ENCODE measurements around the gene CASKIN2.
"Not testable (repeated sequence)": the region's sequence is repeated elsewhere in the genome, so short reads cannot be mapped to it uniquely, and the experiment has no call there.

Gene CASKIN2

GRCh38 chr17:75521290-75521689, 6.0 kb upstream of the CASKIN2 start:
- no peak for TF ChIP-seq CTCF (IDR thresholded peaks at IDR 0.05; ENCODE audit: low read depth, low read length)
- H3K36me3 ChIP-seq = peaks cover 65% of the 10 kb centered on the region
- no peak overlapping the region for H3K4me3 ChIP-seq (ENCODE audit: low read depth, low read length)
- H3K27ac ChIP-seq = no peak overlapping the region
- no peaks in the 10 kb centered on the region for H3K9me3 ChIP-seq (ENCODE audit: severe bottlenecking)
- no peak for DNase-seq
- no peaks in the 10 kb centered on the region for H3K27me3 ChIP-seq (ENCODE audit: insufficient read depth, low read depth, severe bottlenecking)

DNA sequence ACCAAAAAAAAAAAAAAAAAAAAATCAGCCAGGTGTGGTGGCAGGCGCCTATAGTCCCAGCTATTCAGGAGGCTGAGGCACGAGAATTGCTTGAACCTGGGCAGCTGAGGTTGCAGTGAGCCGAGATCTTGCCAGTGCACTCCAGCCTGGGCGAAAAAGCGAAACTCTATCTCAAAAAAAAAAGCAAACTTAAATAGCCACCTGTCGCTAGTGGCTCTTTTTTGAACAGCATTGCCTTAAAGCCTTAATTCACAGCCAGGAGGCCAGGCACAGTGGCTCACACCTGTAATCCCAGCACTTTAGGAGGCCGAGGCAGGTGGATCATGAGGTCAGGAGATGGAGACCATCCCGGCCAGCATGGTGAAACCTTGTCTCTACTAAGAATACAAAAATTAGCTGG, 5.1 kb upstream of the CASKIN2 start:
- not testable (repeated sequence) for H3K27me3 ChIP-seq (ENCODE audit: insufficient read depth, low read depth, severe bottlenecking); H3K27ac ChIP-seq; H3K9me3 ChIP-seq (ENCODE audit: severe bottlenecking); DNase-seq; H3K4me3 ChIP-seq (ENCODE audit: low read depth, low read length)
- peaks cover 65% of the 10 kb centered on the region for H3K36me3 ChIP-seq

- H3K27ac ChIP-seq = no peak overlapping the region
- peaks cover 64% of the 10 kb centered on the region for H3K36me3 ChIP-seq
- H3K27me3 ChIP-seq (ENCODE audit: insufficient read depth, low read depth, severe bottlenecking) = no peaks in the 10 kb centered on the region
- TF ChIP-seq CTCF (IDR thresholded peaks at IDR 0.05; ENCODE audit: low read depth, low read length) = peak; percentile 33; the same call in 1 of the 2 replicates
- no peaks in the 10 kb centered on the region for H3K9me3 ChIP-seq (ENCODE audit: severe bottlenecking)
- no peak overlapping the region for H3K4me3 ChIP-seq (ENCODE audit: low read depth, low read length)
- DNase-seq = peak; percentile 39
These were observed 3.7 kb upstream of the CASKIN2 start for GRCh38 chr17:75518983-75519537.

DNA sequence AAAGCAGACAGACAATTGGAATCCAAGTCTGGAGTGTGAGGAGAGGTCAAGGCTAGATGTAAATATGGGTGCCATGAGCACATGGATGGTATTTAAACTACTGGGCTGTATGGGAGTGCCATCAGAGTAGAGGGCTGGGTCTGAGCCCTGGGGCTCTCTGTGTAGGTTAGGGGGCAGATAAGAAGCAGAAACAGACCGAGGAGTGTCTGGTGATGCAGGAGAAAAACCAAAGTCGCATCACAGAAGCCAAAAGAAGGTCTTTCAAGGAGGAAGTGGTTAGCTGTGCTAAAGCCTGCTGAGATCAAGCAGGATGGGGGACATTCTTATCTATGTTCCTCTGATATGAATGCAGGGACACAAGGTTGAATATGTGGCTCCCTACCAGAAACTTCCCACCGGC, 2.9 kb upstream of the CASKIN2 start:
- no peak for TF ChIP-seq CTCF (IDR thresholded peaks at IDR 0.05; ENCODE audit: low read depth, low read length)
- Histone ChIP-seq H3K27ac (no peak overlapping the region), H3K9me3 (ENCODE audit: severe bottlenecking) (no peaks in the 10 kb centered on the region), H3K36me3 (peaks cover 64% of the 10 kb centered on the region), H3K4me3 (ENCODE audit: low read depth, low read length) (no peak overlapping the region), H3K27me3 (ENCODE audit: insufficient read depth, low read depth, severe bottlenecking) (no peaks in the 10 kb centered on the region)
- DNase-seq = no peak

DNA sequence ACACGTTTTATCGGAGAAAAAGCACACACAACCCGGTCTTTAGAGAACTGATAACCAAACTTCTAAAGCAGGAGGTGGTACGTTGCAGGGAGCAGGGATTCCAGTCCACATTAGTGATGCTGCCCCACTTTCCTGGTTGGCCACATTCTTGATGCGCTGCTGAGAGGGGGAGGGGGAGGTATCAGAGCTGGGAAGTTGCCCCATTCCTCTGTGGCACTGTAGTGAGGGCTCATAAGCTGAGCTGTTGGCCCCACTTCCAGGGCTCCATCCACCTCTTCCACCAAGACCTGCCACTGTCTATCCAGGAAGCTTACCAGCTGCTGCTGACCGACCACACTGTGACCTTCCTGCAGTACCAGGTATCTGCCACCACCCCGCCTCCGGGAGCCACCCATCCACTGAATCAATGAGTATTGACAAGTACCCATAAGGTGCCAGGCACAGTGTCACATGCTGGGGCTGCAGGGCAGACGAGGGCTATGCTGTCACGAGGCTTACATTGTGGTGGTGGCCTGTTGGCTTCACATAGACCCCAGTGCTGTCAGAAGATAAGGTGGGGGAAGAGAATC, 2.0 kb upstream of the CASKIN2 start:
- Histone ChIP-seq H3K36me3 (peaks cover 61% of the 10 kb centered on the region), H3K4me3 (ENCODE audit: low read depth, low read length) (peak overlapping the region; percentile 94), H3K27ac (no peak overlapping the region), H3K9me3 (ENCODE audit: severe bottlenecking) (no peaks in the 10 kb centered on the region), H3K27me3 (ENCODE audit: insufficient read depth, low read depth, severe bottlenecking) (no peaks in the 10 kb centered on the region)
- peak; percentile 53 for DNase-seq
- TF ChIP-seq CTCF (IDR thresholded peaks at IDR 0.05; ENCODE audit: low read depth, low read length) = peak; percentile 20; the same call in 1 of the 2 replicates

DNA sequence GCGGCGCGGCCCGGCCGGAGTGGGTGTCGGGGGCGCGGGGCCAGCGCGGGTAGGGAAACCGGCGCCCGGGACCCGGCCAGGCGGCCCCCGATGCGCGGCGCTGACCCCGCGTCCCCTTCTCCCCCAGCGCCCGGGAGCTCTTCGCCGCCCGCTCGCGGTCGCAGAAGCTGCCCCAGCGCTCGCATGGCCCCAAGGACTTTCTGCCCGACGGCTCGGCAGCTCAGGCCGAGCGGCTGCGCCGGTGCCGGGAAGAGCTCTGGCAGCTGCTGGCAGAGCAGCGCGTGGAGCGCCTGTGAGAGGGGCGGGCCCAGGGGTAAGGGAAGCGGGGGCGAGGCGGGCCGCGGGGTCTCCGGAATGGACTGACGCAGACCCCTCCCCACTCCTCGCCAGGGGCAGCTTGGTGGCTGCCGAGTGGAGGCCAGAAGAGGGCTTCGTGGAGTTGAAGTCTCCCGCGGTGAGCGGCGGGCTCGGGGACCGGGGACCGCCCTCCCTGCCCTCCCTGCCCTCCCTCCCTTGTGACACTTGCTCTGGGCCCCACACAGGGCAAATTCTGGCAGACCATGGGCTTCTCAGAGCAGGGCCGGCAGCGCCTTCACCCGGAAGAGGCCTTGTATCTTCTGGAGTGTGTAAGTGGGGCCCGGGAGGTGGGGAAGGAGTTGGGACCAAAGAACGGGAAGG, 1.4 kb upstream of the CASKIN2 start:
- TF ChIP-seq CTCF (IDR thresholded peaks at IDR 0.05; ENCODE audit: low read depth, low read length) = no peak
- H3K4me3 ChIP-seq (ENCODE audit: low read depth, low read length) = peak overlapping the region; percentile 94
- H3K27ac ChIP-seq = peak overlapping the region; percentile 61
- H3K27me3 ChIP-seq (ENCODE audit: insufficient read depth, low read depth, severe bottlenecking) = no peaks in the 10 kb centered on the region
- peaks cover 61% of the 10 kb centered on the region for H3K36me3 ChIP-seq
- H3K9me3 ChIP-seq (ENCODE audit: severe bottlenecking) = no peaks in the 10 kb centered on the region
- peak; percentile 50 for DNase-seq
